Thymus (tissue), 11 donors: ENCODE data around the gene ATOSB. TPM values are rescaled to one million over a fixed set of nuclear protein-coding genes. Genes with fewer than 3 reads are reported as not detected.

Source experiments
- DNase-seq, 9 donors: peaks; one replicate each; pipeline ENCODE4 v3.0.0-alpha.2; 2013; ENCODE audit warnings: low spot score in 9 of 9, low read depth in 6 of 9, missing footprints in 1 of 9
- H3K27ac ChIP-seq, 2 donors: one replicate each; pipeline ENCODE4 v1.5.1; 2013; ENCODE audit warnings: control low read depth in 1 of 2, low read depth in 1 of 2, low read length in 1 of 2, mild to moderate bottlenecking in 1 of 2, moderate library complexity in 1 of 2
- H3K27me3 ChIP-seq, 2 donors: one replicate each; pipeline ENCODE4 v1.5.1; 2013; ENCODE audit warnings: low read length in 1 of 2; ENCODE audit not compliant: control insufficient read depth in 2 of 2, insufficient read depth in 1 of 2
- H3K36me3 ChIP-seq, 2 donors: one replicate each; pipeline ENCODE4 v1.5.1; 2013; ENCODE audit warnings: low read length in 1 of 2, mild to moderate bottlenecking in 1 of 2, moderate library complexity in 1 of 2; ENCODE audit not compliant: control insufficient read depth in 2 of 2, insufficient read depth in 2 of 2
- H3K4me1 ChIP-seq, 2 donors: one replicate each; pipeline ENCODE4 v1.5.1; 2013; ENCODE audit warnings: low read length in 2 of 2; ENCODE audit not compliant: control insufficient read depth in 2 of 2, insufficient read depth in 2 of 2
- H3K4me3 ChIP-seq, 2 donors: one replicate each; pipeline ENCODE4 v1.5.1; 2013; ENCODE audit warnings: low read length in 2 of 2, control low read depth in 1 of 2, mild to moderate bottlenecking in 1 of 2
- H3K9me3 ChIP-seq, 2 donors: one replicate each; pipeline ENCODE4 v1.5.1; 2013; ENCODE audit warnings: low read length in 1 of 2, mild to moderate bottlenecking in 1 of 2; ENCODE audit not compliant: control insufficient read depth in 2 of 2, insufficient read depth in 1 of 2
- WGBS: extraction: QIAGEN DNeasy Blood & Tissue Kit; methylation state at CpG from one replicate; pipeline ENCODE4 v1.1.7; 2013; 5-methylcytosine and 5-hydroxymethylcytosine counted together
- polyA plus RNA-seq: library from polyadenylated mRNA; stranded (reverse); fragments of 200-250 nt; gene quantifications from one replicate; pipeline ENCODE4 v1.2.3, GENCODE V29; 2013
- total RNA-seq: library from RNA; stranded (reverse); fragments of 120-200 nt; gene quantifications from one replicate; pipeline ENCODE4 v1.2.4, GENCODE V29; 2013
- donor health status: healthy.

ATOSB gene
- total and polyA plus RNA-seq, 2 donors = 4.9 to 16.1 TPM

DNA sequence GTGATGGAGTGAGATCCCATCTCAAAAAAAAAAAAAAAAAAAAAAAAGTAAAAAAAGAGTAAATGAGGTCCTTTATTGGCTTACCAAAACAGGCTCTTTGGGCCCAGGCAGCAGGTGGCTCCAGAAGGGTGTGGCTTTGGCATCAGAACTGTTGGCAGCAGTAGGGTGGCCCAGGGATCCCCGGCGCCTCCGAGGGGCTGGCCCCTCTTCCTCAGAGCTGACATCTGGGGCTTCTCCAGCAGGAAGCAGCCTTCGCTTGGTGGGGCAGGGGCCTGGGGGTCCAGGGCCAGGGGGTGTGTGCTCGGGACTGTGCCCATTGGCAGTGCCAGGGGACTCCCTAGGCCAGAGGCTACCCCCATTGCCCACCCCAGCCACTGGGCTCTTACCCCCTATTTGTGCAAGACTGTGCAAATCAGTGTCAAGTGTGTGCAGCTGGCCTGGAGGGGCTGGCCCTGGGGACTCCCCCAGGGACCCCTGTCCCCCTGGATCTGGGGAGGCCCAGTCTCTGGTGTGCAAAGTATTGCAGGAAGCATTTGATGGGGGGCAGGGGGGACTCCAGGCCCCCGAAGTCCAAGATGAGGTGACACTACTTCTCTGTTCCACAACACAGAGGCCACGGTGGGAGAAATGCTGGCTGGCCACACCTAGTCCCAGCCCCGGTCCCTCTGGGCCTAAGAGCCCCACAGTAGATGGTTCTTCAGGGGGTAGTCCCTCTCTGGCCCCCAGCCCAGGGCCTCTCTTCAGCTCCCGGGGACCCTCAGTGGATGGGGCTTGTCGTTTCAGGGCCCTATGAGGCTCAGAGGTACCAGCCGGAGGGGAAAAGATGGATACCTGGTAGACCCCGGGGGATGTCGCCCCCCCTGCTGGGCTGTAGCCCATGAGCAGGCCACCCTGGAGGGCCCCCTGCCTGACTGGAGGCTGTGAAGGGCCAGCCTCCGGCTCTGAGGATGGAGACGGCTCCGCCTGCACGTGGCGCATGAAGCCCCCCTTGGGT, 8.1 kb downstream of the ATOSB start:
- H3K36me3 ChIP-seq = peaks cover 34% of the 10 kb centered on the region in 2 donors
- 89% methylated on average over 18 of the region's 18 CpGs for WGBS
- no peak overlapping the region for H3K4me3 ChIP-seq
- H3K27me3 ChIP-seq = no peaks in the 10 kb centered on the region
- peaks cover 0 to 1% of the 10 kb centered on the region in 2 donors for H3K9me3 ChIP-seq
- H3K27ac ChIP-seq = no peak overlapping the region
- no peak for DNase-seq
- peaks cover 23 to 26% of the 10 kb centered on the region in 2 donors for H3K4me1 ChIP-seq

GRCh38 chr9:35106343-35106730, 9.3 kb downstream of the ATOSB start:
- no peak for DNase-seq
- Histone ChIP-seq H3K27ac (no peak overlapping the region), H3K4me1 (peaks cover 25 to 29% of the 10 kb centered on the region in 2 donors), H3K27me3 (no peaks in the 10 kb centered on the region), H3K9me3 (peaks cover 0 to 1% of the 10 kb centered on the region in 2 donors), H3K4me3 (no peak overlapping the region), H3K36me3 (peaks cover 34 to 40% of the 10 kb centered on the region in 2 donors)
- 97% methylated on average over 7 of the region's 7 CpGs for WGBS

- Histone ChIP-seq H3K9me3 (peaks cover 0 to 1% of the 10 kb centered on the region in 2 donors), H3K4me1 (peaks cover 21 to 25% of the 10 kb centered on the region in 2 donors), H3K27ac (no peak overlapping the region), H3K4me3 (no peak overlapping the region), H3K27me3 (no peaks in the 10 kb centered on the region), H3K36me3 (peaks cover 39 to 45% of the 10 kb centered on the region in 2 donors)
- no peak for DNase-seq
- WGBS = 97% methylated on average over 13 of the region's 13 CpGs
Measured at GRCh38 chr9:35105571-35106342, 9.9 kb downstream of the ATOSB start.

DNA sequence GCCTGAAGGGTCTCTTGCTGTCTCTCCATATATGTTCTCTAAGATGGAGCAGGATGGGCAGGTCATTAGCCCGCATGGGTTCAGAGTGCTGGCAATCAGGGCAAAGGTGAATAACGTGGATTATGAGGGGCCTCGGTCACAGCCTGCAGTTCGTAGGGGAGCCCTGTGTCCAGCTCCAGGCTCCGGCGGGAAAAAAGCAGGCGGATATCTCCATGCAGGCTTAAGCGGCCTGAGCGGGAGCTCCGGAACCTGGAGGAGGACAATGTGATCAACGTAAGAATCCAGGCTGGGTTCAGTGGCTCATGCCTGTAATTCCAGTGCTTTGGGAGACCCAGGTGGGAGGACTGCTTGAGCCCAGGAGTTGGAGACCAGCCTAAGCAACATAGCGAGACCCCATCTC, 10.5 kb downstream of the ATOSB start:
- peaks cover 44 to 51% of the 10 kb centered on the region in 2 donors for H3K36me3 ChIP-seq
- DNase-seq = no peak
- WGBS = 99% methylated on average over 12 of the region's 12 CpGs

DNA sequence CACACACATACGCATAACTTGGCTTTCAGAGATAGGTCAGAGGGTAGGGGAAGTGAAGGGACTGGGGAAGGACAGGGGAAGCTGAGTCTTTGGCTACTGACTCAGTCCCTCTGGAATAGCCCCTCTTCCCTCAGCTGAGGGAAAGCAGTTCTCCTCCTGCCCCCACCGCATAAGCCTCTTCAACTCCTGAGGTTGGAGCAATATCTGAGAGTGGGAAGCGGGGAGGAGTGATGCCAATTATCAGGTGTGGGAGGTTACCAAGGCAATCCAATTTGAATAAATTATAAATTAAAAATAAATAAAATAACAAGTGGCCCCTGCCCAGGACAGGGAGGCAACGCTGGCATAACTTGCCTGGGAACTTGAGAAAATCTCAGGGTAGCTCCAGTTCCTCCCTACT, 11.1 kb downstream of the ATOSB start:
- DNase-seq = no peak
- WGBS = 97% methylated on average over 4 of the region's 4 CpGs
- no peaks in the 10 kb centered on the region for H3K27me3 ChIP-seq
- peaks cover 48 to 57% of the 10 kb centered on the region in 2 donors for H3K36me3 ChIP-seq
- H3K9me3 ChIP-seq = peaks cover 0 to 1% of the 10 kb centered on the region in 2 donors
- H3K27ac ChIP-seq = no peak overlapping the region
- H3K4me3 ChIP-seq = no peak overlapping the region
- peaks cover 14 to 22% of the 10 kb centered on the region in 2 donors for H3K4me1 ChIP-seq

More for the DNA sequence above, 10.5 kb downstream of the ATOSB start:
- H3K27ac ChIP-seq = no peak overlapping the region
- no peaks in the 10 kb centered on the region for H3K27me3 ChIP-seq
- no peak overlapping the region for H3K4me3 ChIP-seq
- peaks cover 0 to 1% of the 10 kb centered on the region in 2 donors for H3K9me3 ChIP-seq
- peaks cover 14 to 22% of the 10 kb centered on the region in 2 donors for H3K4me1 ChIP-seq

GRCh38 chr9:35103660-35104191, 11.9 kb downstream of the ATOSB start:
- 65% methylated on average over 5 of the region's 5 CpGs for WGBS
- no peak for DNase-seq
- peaks cover 0 to 1% of the 10 kb centered on the region in 2 donors for H3K9me3 ChIP-seq
- no peaks in the 10 kb centered on the region for H3K27me3 ChIP-seq
- H3K36me3 ChIP-seq = peaks cover 50 to 57% of the 10 kb centered on the region in 2 donors
- peak overlapping the region; percentile 72 to 82 for H3K27ac ChIP-seq
- peaks cover 14 to 22% of the 10 kb centered on the region in 2 donors for H3K4me1 ChIP-seq
- H3K4me3 ChIP-seq = peak overlapping the region; percentile 59 to 97

DNA sequence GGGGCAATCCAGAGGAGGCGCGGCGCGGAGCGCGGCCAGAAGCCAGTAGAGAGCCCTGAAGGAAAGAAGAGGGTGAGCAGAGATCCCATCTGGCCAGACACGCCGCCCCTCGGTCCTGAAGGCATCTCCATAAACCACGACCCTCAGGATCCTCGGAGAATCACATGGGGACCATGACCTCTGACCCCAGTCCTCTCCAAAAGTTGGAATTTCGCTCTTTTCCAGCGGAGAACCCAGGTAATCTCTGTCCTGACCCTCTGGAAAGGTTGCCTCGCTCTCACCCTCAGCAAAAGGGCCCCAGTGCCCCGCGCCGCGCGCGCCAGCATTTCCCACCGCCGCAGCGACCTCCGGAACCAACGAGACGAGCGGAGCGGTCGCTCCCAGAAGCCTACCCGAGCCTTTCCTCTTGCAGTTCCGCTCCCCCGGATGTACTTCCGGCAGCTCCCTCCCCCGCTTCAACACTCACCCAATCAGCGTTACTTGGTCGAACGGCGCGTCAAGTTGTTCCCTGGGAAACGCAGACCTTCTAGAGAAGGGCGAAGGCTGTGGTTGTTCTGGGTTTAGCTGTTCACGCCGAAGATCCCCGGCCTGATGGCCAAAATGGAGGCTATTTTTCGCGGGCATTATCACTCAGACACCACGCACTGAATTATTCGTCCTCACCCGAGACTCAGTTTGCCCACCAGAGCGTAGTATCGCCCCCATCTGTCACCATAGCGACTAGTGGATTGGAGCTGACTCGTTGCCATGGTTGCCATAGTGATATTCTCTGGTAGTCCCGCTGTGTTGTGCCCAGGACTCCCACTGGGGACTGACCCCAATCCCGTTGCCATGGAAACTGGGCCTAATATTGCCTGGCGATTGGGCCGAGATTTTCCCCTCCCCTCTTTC, 12.6 kb downstream of the ATOSB start, which contains the start of gene STOML2:
Gene STOML2, minus strand, starts transcription at position 363 of the 891 bp plus-strand sequence. Its CDS starts 37 bp downstream, at position 326.
- peak; percentile 85 to 96 (median 90) for DNase-seq
- Histone ChIP-seq H3K4me3 (peak within 1 kb of the TSS; percentile 59 to 97), H3K9me3 (peaks cover 0 to 1% of the 10 kb centered on the region in 2 donors), H3K27me3 (no peaks in the 10 kb centered on the region), H3K4me1 (peaks cover 14 to 22% of the 10 kb centered on the region in 2 donors), H3K36me3 (peaks cover 45 to 54% of the 10 kb centered on the region in 2 donors), H3K27ac (peak within 1 kb of the TSS; percentile 82 to 84)
- WGBS = 2% methylated on average over 57 of the region's 57 CpGs

GRCh38 chr9:35102465-35102768, 13.2 kb downstream of the ATOSB start:
- Histone ChIP-seq H3K27ac (peak overlapping the region in 1 of 2 donors; percentile 77), H3K9me3 (no peaks in the 10 kb centered on the region), H3K4me3 (peak overlapping the region; percentile 59 to 97), H3K36me3 (peaks cover 40 to 48% of the 10 kb centered on the region in 2 donors), H3K27me3 (no peaks in the 10 kb centered on the region), H3K4me1 (peaks cover 14 to 22% of the 10 kb centered on the region in 2 donors)
- DNase-seq = no peak
- 12% methylated on average over 10 of the region's 10 CpGs for WGBS
